Measurements from ENCODE around the gene HSPA4.
A peak's percentile ranks its signal among the peaks of the same experiment; 100 is the strongest.
"Not testable (repeated sequence)": the region's sequence is repeated elsewhere in the genome, so short reads cannot be mapped to it uniquely, and the experiment has no call there.

Gene HSPA4

GRCh38 chr5:133051061-133051541 is 712 bp upstream of the HSPA4 start:
- DNase-seq = peak; percentile 41

- peak; percentile 10 for DNase-seq
Measured at GRCh38 chr5:133052317-133053175, 733 bp downstream of the HSPA4 start.

- DNase-seq = no peak
Measured at GRCh38 chr5:133053448-133053847, 1.6 kb downstream of the HSPA4 start.

- no peak for DNase-seq
Measured at GRCh38 chr5:133054697-133055471, 3.1 kb downstream of the HSPA4 start.

- DNase-seq = no peak
Measured at GRCh38 chr5:133056891-133057290, 5.1 kb downstream of the HSPA4 start.

GRCh38 chr5:133059621-133060020 is 7.8 kb downstream of the HSPA4 start:
- DNase-seq = no peak

GRCh38 chr5:133062276-133062675 is 10.5 kb downstream of the HSPA4 start:
- no peak for DNase-seq

GRCh38 chr5:133063965-133064364 is 12.2 kb downstream of the HSPA4 start:
- DNase-seq = no peak

- DNase-seq = no peak
Measured at GRCh38 chr5:133065471-133065870, 13.7 kb downstream of the HSPA4 start.

GRCh38 chr5:133066045-133066444 is 14.2 kb downstream of the HSPA4 start:
- DNase-seq = no peak

- no peak for DNase-seq
Measured at GRCh38 chr5:133072021-133072420, 20.2 kb downstream of the HSPA4 start.

GRCh38 chr5:133075572-133076536 is 24.0 kb downstream of the HSPA4 start:
- DNase-seq = no peak

- no peak for DNase-seq
Measured at GRCh38 chr5:133079048-133079447, 27.2 kb downstream of the HSPA4 start.

GRCh38 chr5:133081036-133081435 is 29.2 kb downstream of the HSPA4 start:
- DNase-seq = no peak

- DNase-seq = no peak
Measured at GRCh38 chr5:133081703-133082102, 29.9 kb downstream of the HSPA4 start.

GRCh38 chr5:133082128-133082527 is 30.3 kb downstream of the HSPA4 start:
- no peak for DNase-seq

GRCh38 chr5:133083901-133084300 is 32.1 kb downstream of the HSPA4 start:
- DNase-seq = no peak

GRCh38 chr5:133085171-133085570 is 33.4 kb downstream of the HSPA4 start:
- DNase-seq = not testable (repeated sequence)

GRCh38 chr5:133086366-133086875 is 34.6 kb downstream of the HSPA4 start:
- no peak for DNase-seq

GRCh38 chr5:133088064-133088463 is 36.3 kb downstream of the HSPA4 start:
- DNase-seq = no peak

- DNase-seq = no peak
Measured at GRCh38 chr5:133091034-133091433, 39.2 kb downstream of the HSPA4 start.

GRCh38 chr5:133106343-133106742 is 54.5 kb downstream of the HSPA4 start:
- no peak for DNase-seq

All from NCI-H2227 treated with DMSO at 0.1 percent for 48 hours (cell line).